GM12891 (cell line): ENCODE data around the gene TGM2.

ENCODE experiments used
- DNase-seq: peaks from one replicate; pipeline ENCODE4 v3.0.0; 2011; ENCODE audit warnings: low spot score; ENCODE audit not compliant: insufficient read length
- FAIRE-seq: peaks from 2 replicates; lab custom pipeline; 2011; peaks lifted over from hg19 to GRCh38; lab: Jason Lieb, UNC
- PAX5 ChIP-seq: IDR thresholded peaks from 2 replicates; pipeline ENCODE4 v1.6.1; 2011; ENCODE audit warnings: low read length, moderate library complexity, mild to moderate bottlenecking; ENCODE audit not compliant: insufficient read depth, severe bottlenecking
- POLR2A ChIP-seq: IDR thresholded peaks from 2 replicates; pipeline ENCODE4 v1.6.1; 2011; ENCODE audit warnings: low read depth, low read length, control low read depth
- POLR2AphosphoS5 ChIP-seq: IDR thresholded peaks from 2 replicates; pipeline ENCODE4 v1.6.1; 2011; ENCODE audit warnings: low read depth, low read length, control low read depth
- POU2F2 ChIP-seq: IDR thresholded peaks from 2 replicates; pipeline ENCODE4 v1.6.1; 2011; ENCODE audit warnings: low read depth, mild to moderate bottlenecking, control low read depth, low read length, moderate library complexity
- SPI1 ChIP-seq: IDR thresholded peaks from 2 replicates; pipeline ENCODE4 v1.6.1; 2011; ENCODE audit warnings: low read depth, low read length, control low read depth
- TAF1 ChIP-seq: IDR thresholded peaks from 2 replicates; pipeline ENCODE4 v1.6.1; 2011; ENCODE audit warnings: low read depth, low read length, control low read depth

TGM2 gene

GRCh38 chr20:38090061-38090460 lies 75.0 kb downstream of the TGM2 start:
- TF ChIP-seq PAX5: no peak
- TF ChIP-seq TAF1: no peak
- no peak for TF ChIP-seq POLR2A
- no peak for TF ChIP-seq POLR2AphosphoS5
- no peak for TF ChIP-seq SPI1
- TF ChIP-seq POU2F2: no peak
- FAIRE-seq (no peak), DNase-seq (no peak)

DNA sequence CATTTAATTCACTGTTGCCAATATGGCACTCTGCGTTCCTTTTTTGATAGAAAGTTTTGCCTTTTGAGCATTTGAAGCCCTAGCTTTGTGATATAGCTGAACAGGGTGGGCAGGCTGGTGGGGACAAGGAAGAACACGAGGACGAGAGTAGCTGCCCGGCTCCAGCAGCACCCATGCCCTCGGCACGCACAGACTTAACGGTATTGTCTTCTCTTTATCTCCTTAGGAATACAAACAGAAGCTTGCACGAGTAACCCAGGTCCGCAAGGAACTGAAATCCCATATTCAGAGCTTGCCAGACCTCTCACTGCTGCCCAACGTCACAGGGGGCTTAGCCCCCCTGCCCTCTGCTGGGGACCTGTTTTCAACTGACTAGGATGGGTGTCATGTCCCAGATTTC lies 75.6 kb downstream of the TGM2 start:
- DNase-seq (no peak), FAIRE-seq (no peak)

DNA sequence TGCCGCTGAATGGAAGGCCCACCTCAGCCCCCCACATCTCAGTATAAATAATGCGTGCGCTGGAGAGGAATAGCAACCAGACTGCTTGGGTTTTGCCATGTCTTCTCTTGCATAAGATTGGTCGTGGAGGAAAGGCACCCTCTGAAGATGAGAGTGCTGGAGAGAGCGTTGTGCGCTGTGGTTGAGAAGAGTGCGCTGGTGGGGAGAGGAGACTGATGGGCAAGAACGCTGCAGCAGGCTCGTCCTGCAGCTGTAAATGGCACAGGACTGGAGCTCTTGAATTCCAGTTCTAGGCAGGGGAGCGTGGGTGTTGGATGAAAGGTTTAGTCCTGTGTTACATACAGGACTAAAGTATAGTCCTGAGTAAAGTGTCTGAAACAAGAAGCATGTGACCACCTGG lies 80.0 kb downstream of the TGM2 start:
- no peak for DNase-seq
- no peak for TF ChIP-seq SPI1
- no peak for TF ChIP-seq TAF1
- TF ChIP-seq PAX5: no peak

More for the DNA sequence above, 75.6 kb downstream of the TGM2 start:
- TF ChIP-seq POLR2A (no peak), SPI1 (no peak), POLR2AphosphoS5 (no peak), PAX5 (no peak), TAF1 (no peak), POU2F2 (no peak)

DNA sequence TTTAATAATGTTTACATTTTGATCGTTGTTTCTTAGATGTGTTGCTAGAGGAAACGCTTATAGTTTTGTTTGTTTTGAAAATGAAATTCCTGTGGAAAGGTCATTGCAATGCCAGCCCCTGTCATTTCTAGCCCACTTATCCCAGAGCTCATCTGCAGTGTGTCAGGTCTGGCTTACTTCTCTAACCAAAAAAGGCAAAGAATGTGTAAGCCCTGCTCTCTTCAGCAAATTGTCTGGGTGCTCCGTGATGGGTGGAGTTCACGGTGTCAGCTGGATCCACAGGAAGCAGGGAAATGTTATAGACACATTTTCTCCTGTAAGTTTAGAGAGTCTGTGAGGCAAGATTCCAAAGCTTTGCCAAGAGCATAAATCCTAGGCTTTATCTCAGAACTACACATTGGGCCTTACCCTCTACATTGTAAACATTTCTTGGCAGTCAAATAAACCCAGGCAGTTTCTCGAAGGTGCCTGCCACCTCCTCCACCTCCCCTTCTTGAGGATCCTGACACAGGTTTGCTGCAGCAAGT lies 80.6 kb downstream of the TGM2 start:
- DNase-seq (no peak), FAIRE-seq (no peak)
- TF ChIP-seq POLR2AphosphoS5 (no peak), SPI1 (no peak), TAF1 (no peak), POU2F2 (no peak), POLR2A (no peak), PAX5 (no peak)

More for the DNA sequence above, 80.0 kb downstream of the TGM2 start:
- FAIRE-seq: no peak

GRCh38 chr20:38083338-38084048 lies 81.6 kb downstream of the TGM2 start:
- FAIRE-seq (no peak), DNase-seq (no peak)
- TF ChIP-seq SPI1 (no peak), POU2F2 (no peak), PAX5 (no peak), POLR2A (no peak), TAF1 (no peak), POLR2AphosphoS5 (no peak)

DNA sequence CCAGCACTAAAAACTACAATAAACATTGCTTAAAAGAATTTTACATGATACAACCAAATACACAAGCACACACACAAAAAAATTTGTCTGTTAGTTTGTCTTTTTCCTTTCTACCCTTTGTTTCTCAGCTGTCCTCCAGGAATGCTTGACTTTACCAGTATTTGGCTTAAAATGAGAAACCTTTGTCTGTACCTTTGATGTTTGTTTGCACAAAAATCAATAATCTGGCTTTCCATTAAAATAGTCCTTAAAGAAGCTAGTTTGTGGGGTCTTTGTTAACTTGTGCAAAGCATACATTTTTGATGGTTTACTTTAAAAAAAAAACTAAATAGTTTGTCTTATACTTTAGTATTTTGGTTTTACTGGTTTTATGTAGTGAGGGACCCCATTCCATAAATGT lies 82.2 kb downstream of the TGM2 start:
- DNase-seq (no peak), FAIRE-seq (no peak)
- no peak for TF ChIP-seq SPI1
- no peak for TF ChIP-seq POLR2A
- no peak for TF ChIP-seq POU2F2
- no peak for TF ChIP-seq PAX5
- TF ChIP-seq POLR2AphosphoS5: no peak
- TF ChIP-seq TAF1: no peak

DNA sequence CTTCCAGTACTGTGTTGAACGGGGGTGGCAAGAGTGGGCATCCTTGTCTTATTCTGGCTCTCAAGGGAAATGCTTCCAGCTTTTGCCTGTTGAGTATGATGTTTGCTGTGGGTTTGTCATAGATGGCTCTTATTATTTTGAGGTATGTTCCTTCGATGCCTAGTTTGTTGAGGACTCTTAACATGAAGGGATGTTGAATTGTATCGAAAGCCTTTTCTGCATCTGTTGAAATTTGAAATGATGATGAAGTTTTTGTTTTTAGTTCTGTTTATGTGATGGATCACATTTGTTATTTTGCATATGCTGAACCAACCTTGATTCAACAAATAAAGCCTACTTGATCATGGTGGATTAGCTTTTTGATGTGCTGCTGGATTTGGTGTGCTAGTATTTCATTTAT lies 83.5 kb downstream of the TGM2 start:
- FAIRE-seq (no peak), DNase-seq (no peak)
- TF ChIP-seq TAF1 (no peak), POLR2A (no peak), PAX5 (no peak), SPI1 (no peak), POLR2AphosphoS5 (no peak)

DNA sequence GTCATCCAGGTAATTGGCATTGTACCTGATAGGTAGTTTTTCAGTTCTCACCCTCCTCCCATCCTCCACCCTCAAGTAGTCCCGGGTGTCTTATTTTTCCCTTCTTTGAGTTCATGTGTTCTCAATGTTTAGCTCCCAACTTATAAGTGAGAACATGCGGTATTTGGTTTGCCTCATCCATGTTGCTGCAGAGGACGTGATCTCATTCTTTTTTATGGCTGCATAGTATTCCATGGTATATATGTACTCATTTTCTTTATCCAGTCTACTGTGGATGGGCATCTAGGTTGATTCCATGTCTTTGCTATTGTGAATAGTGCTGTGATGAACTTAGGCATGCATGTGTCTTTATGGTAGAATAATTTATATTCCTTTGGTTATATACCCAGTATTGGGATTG lies 85.7 kb downstream of the TGM2 start:
- TF ChIP-seq TAF1 (no peak), SPI1 (no peak), POLR2AphosphoS5 (no peak)
- FAIRE-seq: no peak
- DNase-seq: no peak

DNA sequence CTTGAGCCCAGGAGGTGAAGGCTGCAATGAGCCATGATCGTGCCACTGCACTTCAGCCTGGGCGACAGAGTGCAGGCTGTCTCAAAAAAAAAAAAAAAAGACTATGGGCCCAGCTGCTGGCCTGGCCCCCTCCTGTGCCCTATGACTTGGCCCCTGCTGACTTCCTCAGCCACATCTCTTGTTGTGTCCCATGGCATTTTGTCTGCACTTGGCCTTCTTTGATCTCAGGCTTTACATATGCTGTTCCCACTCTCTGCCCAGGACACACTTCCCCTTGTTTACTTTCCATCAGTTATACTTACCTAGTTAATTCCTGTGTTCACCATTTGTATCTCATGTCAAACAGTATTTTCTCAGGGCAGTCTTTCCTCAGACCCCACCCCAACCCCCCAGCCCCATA lies 87.0 kb downstream of the TGM2 start:
- no peak for TF ChIP-seq TAF1
- no peak for TF ChIP-seq POLR2A
- no peak for TF ChIP-seq POLR2AphosphoS5
- no peak for TF ChIP-seq PAX5
- no peak for TF ChIP-seq SPI1
- TF ChIP-seq POU2F2: no peak
- FAIRE-seq: no peak
- no peak for DNase-seq
